ENCODE data around the gene SH3BP4. TPM values are rescaled to one million over a fixed set of nuclear protein-coding genes. Genes with fewer than 3 reads are reported as not detected.
A peak's percentile ranks its signal among the peaks of the same experiment; 100 is the strongest.

The SH3BP4 gene
- polyA plus RNA-seq, 4 donors, result 34.8 to 47.0 (median 44.1) TPM

- peak in 3 of 4 donors; percentile 65 to 78 (median 65) for DNase-seq (ENCODE audit: low read depth in 4 of 4, low spot score in 2 of 4)
These were observed 29.6 kb downstream of the SH3BP4 start for GRCh38 chr2:234981197-234982095.

DNA sequence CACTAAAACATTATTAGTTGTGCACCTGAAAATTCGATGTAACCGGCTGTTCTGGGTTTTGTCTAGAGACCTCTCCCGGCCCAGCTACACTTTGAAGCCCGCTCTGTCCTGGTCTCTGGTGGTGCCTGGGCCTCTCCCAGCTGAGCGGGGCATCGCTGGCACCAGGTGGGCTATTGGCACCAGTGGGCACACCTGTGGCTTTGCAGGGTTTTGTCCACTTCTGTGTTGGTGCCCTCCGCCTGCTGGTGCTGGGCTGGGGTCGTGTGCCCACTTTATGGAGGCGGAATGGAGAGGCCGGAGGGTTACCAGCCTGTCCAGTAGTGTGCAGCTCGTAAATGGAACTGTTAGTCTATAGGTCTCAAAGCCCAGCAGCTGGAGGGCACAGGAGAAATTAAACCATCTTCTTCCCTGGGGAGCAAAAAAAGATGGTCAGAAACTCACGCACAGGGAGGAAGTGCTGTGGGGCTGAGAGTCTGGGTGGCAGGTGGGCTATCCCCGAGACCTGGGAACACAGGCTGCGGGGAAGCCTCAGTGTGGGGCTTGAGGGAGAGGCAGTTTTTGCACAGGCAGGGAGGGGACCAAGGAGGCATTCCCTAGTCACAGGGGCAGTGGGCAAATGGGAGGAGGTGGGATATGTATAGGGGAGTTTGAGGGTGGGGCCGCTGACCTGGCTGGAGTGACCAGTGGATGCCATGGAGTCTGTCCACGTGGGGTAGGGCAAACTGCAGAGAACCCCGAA is 30.4 kb downstream of the SH3BP4 start:
- no peak for DNase-seq (ENCODE audit: low read depth in 4 of 4, low spot score in 2 of 4)

DNA sequence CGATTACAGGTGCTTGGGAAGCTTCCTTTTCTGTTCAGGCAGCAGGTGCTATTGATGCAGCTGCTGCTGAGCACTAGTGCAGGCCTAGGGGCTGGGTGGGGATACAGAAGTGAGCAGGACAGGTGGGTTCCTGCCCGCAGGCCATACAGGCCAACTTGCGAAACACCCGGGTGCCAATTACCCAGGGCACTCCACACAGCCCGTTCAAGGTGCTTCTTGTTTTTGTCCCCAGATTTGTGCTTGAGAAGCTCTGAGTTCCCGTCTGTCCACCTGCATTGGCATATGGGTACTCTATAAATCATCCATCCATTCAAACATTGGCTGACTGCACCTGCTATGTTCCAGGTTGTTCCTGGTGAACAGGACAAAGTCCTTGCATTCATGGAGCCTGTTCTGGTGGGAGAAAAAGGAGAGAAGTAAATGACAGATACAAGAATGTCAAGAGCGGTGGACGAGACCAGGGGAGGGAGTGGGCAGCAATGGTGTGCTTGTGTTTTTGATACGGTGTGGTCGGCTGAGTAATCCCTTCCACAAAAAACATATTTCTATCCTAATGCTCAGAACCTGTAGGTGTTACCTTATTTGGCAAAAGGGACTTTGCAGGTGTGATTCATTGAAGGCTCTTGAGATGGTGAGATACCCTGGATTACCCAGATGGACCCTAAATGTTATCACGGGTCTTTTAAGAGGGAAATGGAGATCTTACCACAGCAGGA is 31.4 kb downstream of the SH3BP4 start:
- no peak for DNase-seq (ENCODE audit: low read depth in 4 of 4, low spot score in 2 of 4)

DNA sequence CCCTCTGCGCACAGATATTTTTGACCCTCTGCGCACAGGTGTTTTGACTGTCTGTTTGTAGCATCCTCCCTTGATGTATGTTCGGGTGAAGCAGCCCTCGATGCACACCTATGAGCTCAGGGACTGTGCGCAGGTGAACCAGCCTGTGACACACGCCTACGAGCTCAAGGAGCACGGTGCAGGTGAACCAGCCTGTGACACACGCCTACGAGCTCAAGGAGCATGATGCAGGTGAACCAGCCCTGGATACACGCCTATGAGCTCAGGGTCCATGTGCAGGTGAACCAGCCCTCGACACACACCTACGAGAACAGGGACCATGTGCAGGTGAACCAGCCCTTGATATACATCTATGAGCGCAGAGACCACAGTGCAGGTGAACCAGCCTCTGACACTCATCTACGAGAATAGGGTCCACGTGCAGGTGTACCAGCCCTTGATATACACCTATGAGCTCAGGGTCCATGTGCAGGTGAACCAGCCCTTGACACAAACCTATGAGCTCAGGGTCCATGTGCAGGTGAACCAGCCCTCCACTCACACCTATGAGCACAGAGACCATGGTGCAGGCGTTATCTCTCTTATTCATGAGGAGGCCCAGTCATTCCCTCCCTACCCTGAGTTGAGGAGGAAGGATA is 33.9 kb downstream of the SH3BP4 start:
- no peak for DNase-seq (ENCODE audit: low read depth in 4 of 4, low spot score in 2 of 4)

DNA sequence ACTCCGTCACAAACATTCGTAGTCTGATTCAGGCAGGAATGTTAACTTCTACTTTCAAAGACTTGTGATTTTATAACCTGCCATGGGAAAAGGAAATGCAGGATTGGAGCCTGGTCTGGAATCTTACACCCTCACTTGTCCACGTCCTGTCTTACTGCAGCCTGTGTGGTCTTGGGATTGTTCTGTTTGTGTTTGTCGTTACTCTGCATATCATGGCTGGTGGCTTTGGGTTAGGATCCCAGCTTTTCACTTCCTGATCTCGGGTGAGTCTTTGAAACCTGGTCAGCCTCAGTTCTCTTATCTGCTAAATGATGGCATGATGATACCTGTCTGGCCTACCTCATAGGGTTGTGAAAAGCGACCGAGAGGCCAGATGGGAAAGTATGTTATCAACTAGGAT is 34.6 kb downstream of the SH3BP4 start:
- DNase-seq (ENCODE audit: low read depth in 4 of 4, low spot score in 2 of 4), result no peak

- no peak for DNase-seq (ENCODE audit: low read depth in 4 of 4, low spot score in 2 of 4)
These were observed 35.3 kb downstream of the SH3BP4 start for GRCh38 chr2:234986876-234987720.

GRCh38 chr2:234987754-234988153 is 35.9 kb downstream of the SH3BP4 start:
- DNase-seq (ENCODE audit: low read depth in 4 of 4, low spot score in 2 of 4), result no peak

DNA sequence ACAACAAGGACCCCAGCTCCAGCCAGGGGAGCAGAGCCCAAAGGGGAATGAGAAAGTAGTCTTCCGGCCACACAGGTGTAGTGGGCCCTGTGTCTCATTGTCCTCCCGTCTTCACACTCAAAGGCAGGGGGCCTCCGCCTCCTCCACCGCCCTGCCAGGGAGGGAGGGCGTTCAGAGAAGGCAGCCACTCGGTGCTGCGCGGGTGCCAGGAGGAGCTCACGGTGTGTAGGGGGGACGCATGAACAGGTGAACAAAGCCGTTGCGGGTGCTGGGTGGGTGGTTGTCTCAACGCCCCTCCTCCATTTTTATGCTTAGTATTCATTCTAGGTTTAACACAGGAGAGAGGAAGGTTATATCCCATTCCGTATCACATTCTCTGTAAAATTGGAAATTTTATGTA is 36.7 kb downstream of the SH3BP4 start:
- DNase-seq (ENCODE audit: low read depth in 4 of 4, low spot score in 2 of 4), result no peak

GRCh38 chr2:234989183-234989701 is 37.4 kb downstream of the SH3BP4 start:
- DNase-seq (ENCODE audit: low read depth in 4 of 4, low spot score in 2 of 4), result no peak

DNA sequence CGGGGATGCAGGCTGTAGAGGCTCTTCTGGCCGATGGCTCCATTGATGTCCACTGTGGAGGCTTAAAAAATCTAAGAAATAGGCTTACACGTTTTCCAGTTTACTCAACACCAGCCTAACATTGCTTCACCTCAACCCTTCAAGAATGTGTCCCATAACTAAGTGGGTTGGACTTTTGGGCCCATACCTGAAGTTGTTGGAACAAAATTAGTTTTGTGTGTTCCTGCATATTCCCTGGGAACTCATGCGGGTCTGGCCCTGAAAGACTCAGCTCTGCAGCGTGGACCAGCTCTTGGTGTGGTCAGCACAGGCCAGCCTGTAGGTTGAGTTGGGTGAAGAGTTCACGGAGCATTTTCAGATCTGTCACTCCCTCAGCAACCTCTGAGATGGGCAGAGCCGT is 38.5 kb downstream of the SH3BP4 start:
- no peak for DNase-seq (ENCODE audit: low read depth in 4 of 4, low spot score in 2 of 4)

- DNase-seq (ENCODE audit: low read depth in 4 of 4, low spot score in 2 of 4), result no peak
These were observed 39.5 kb downstream of the SH3BP4 start for GRCh38 chr2:234991290-234991689.

DNA sequence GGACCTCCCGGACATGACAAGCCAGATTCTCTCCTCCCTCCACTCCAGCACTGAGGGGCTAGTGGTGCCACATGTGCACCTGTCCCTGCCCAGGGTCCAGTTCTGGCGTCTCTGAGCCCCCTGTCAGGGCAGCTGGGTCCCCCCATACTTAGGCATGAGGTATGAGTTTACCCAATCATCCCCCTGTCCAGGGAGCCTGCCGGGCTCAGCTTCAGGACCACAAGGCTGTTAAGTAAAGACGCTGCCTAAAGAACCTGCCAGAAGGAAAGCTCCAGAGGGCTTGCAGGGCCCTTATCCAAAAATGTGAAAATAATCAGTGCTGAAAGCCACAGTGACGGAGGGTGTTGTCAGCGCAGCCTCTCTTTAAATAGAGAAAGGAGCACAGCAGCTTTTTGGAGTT is 40.0 kb downstream of the SH3BP4 start:
- no peak for DNase-seq (ENCODE audit: low read depth in 4 of 4, low spot score in 2 of 4)

GRCh38 chr2:234992196-234992595 is 40.4 kb downstream of the SH3BP4 start:
- DNase-seq (ENCODE audit: low read depth in 4 of 4, low spot score in 2 of 4), result no peak

DNA sequence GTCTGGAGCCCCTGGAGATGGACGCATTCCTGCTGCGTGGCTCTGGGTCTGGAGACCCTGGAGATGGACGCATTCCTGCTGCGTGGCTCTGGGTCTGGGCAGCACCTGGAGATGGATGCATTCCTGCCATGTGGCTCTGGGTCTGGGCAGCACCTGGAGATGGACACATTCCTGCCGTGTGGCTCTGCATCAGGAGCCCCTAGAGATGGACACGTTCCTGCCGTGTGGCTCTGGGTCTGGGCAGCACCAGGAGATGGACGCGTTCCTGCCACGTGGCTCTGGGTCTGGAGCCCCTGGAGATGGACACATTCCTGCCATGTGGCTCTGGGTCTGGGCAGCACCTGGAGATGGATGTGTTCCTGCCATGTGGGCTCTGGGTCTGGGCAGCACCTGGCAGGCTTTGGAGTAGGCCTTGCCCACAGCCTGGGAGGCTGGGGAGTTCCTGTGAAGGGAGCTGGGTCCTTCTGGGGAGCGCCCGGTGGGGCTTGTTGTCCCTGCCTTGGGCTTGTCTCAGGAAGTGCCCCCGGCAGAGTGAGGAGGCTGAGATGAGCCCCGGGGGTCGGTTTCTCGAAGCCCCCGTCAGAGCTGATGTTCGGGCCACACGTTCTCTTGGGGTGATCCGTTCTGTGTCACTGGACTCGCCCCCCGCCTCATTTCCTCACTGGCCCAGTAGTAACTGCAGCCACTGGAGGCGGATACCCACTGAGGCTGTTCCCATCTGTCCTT is 41.0 kb downstream of the SH3BP4 start:
- DNase-seq (ENCODE audit: low read depth in 4 of 4, low spot score in 2 of 4), result no peak

DNA sequence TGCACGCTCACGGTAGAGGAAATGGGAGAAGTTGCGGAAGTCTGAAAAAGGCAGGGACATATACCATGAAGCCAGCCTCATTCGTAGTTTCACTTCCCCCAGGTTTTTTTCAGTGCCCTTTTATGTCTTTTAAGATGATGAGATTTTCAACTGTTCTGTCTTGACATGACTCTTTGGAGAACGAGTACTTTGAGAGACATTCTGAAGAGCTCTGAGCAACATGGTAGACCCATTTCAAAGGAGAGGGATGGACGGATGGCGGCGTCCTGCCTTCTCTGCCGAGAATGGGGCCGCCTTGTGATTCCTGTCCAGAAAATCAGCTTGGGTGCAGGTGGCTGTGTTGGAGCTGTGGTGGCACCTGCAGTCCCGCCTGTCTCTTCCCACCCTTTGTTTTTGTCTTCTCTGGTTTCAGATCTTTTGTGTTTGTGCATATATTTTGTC is 41.7 kb downstream of the SH3BP4 start:
- no peak for DNase-seq (ENCODE audit: low read depth in 4 of 4, low spot score in 2 of 4)

DNA sequence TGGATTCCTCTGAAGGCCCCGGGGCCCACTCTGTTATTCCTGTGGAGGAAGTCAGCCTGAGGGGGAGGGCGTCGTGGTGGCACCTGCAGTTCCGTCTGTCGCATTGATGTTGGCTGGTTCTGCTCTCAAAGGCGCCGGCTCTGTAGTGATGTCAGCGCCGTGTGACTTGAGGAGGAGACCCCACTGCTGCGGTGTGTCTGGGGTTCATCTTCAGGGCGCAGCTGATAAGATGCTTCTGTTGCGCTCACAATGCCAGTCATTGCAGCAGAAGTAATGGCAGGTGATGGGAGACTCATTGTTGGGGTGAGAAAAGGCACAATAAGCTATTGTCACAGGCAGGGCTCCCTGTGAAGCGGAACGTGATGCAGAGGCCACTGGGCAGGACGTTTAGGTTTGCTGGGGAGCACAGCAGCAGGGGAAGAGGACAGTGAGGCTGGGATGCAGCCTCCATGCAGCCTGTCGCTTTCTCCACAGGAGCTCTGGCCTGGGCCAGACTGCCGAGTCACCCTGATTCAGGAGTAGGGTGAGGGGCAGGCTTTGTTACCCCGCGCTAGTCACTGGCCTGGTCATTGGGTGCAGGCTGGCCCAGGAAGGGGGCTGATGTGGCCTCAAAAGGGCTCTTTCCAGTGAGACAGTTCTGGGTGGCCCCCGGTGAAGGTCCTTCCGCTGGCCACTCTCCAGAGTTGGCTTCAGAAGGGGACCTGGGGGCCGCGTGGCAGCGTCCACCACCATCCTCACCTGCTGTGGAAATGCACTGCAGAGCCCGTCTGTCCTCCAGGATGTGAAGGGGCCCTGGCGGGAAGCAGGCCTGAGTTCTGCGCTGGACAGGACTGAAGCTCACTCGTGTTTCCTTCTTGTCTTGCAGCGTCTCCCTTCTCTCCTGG is 42.9 kb downstream of the SH3BP4 start:
- no peak for DNase-seq (ENCODE audit: low read depth in 4 of 4, low spot score in 2 of 4)

GRCh38 chr2:234995332-234996068 is 43.7 kb downstream of the SH3BP4 start:
- no peak for DNase-seq (ENCODE audit: low read depth in 4 of 4, low spot score in 2 of 4)

All from left renal cortex interstitium (tissue), 4 donors.